ENCODE results near the gene SEPTIN5. TPM values are rescaled to one million over a fixed set of nuclear protein-coding genes. Genes with fewer than 3 reads are reported as not detected.
A peak's percentile ranks its signal among the peaks of the same experiment; 100 is the strongest.

SEPTIN5 gene
- total RNA-seq, 1 donor from 2014 or later, result 197 TPM

- DNase-seq (ENCODE audit: low spot score), result no peak
- Mint-ChIP-seq H3K4me3 (ENCODE audit: unreplicated experiment) (no peak overlapping the region), H3K36me3 (ENCODE audit: low read depth) (peaks cover 4% of the 10 kb centered on the region), H3K27me3 (ENCODE audit: low read depth) (no peaks in the 10 kb centered on the region), H3K4me1 (ENCODE audit: low read depth) (peaks cover 9% of the 10 kb centered on the region), H3K9me3 (ENCODE audit: low read depth) (no peaks in the 10 kb centered on the region), H3K27ac (ENCODE audit: unreplicated experiment) (no peak overlapping the region)
- no peak for TF ChIP-seq CTCF (IDR thresholded peaks at IDR 0.05)
Observed at GRCh38 chr22:19728271-19728670, 14.0 kb downstream of the SEPTIN5 start.

- H3K27me3 Mint-ChIP-seq (ENCODE audit: low read depth), result no peaks in the 10 kb centered on the region
- no peak overlapping the region for H3K27ac Mint-ChIP-seq (ENCODE audit: unreplicated experiment)
- no peaks in the 10 kb centered on the region for H3K9me3 Mint-ChIP-seq (ENCODE audit: low read depth)
- TF ChIP-seq CTCF (IDR thresholded peaks at IDR 0.05), result no peak
- peaks cover 9% of the 10 kb centered on the region for H3K4me1 Mint-ChIP-seq (ENCODE audit: low read depth)
- peaks cover 4% of the 10 kb centered on the region for H3K36me3 Mint-ChIP-seq (ENCODE audit: low read depth)
- no peak overlapping the region for H3K4me3 Mint-ChIP-seq (ENCODE audit: unreplicated experiment)
- DNase-seq (ENCODE audit: low spot score), result no peak
Observed at GRCh38 chr22:19728836-19729235, 14.5 kb downstream of the SEPTIN5 start.

- TF ChIP-seq CTCF (IDR thresholded peaks at IDR 0.05), result no peak
- Mint-ChIP-seq H3K9me3 (ENCODE audit: low read depth) (no peaks in the 10 kb centered on the region), H3K4me1 (ENCODE audit: low read depth) (peaks cover 9% of the 10 kb centered on the region), H3K4me3 (ENCODE audit: unreplicated experiment) (no peak overlapping the region), H3K27ac (ENCODE audit: unreplicated experiment) (no peak overlapping the region), H3K27me3 (ENCODE audit: low read depth) (no peaks in the 10 kb centered on the region), H3K36me3 (ENCODE audit: low read depth) (peaks cover 4% of the 10 kb centered on the region)
- DNase-seq (ENCODE audit: low spot score), result no peak
Observed at GRCh38 chr22:19729507-19729906, 15.2 kb downstream of the SEPTIN5 start.

GRCh38 chr22:19730198-19730597 lies 15.9 kb downstream of the SEPTIN5 start:
- Mint-ChIP-seq H3K27ac (ENCODE audit: unreplicated experiment) (no peak overlapping the region), H3K9me3 (ENCODE audit: low read depth) (no peaks in the 10 kb centered on the region), H3K4me1 (ENCODE audit: low read depth) (peaks cover 9% of the 10 kb centered on the region), H3K36me3 (ENCODE audit: low read depth) (no peaks in the 10 kb centered on the region), H3K27me3 (ENCODE audit: low read depth) (no peaks in the 10 kb centered on the region), H3K4me3 (ENCODE audit: unreplicated experiment) (no peak overlapping the region)
- TF ChIP-seq CTCF (IDR thresholded peaks at IDR 0.05), result no peak
- no peak for DNase-seq (ENCODE audit: low spot score)

- H3K9me3 Mint-ChIP-seq (ENCODE audit: low read depth), result no peaks in the 10 kb centered on the region
- H3K4me1 Mint-ChIP-seq (ENCODE audit: low read depth), result peaks cover 9% of the 10 kb centered on the region
- no peaks in the 10 kb centered on the region for H3K27me3 Mint-ChIP-seq (ENCODE audit: low read depth)
- H3K27ac Mint-ChIP-seq (ENCODE audit: unreplicated experiment), result no peak overlapping the region
- TF ChIP-seq CTCF (IDR thresholded peaks at IDR 0.05), result peak; percentile 99
- DNase-seq (ENCODE audit: low spot score), result no peak
- H3K36me3 Mint-ChIP-seq (ENCODE audit: low read depth), result no peaks in the 10 kb centered on the region
- H3K4me3 Mint-ChIP-seq (ENCODE audit: unreplicated experiment), result peak overlapping the region; percentile 64
Observed at GRCh38 chr22:19730655-19731360, 16.5 kb downstream of the SEPTIN5 start.
